HCT116 (cell line): ENCODE results near the gene IFT122. TPM values are rescaled to one million over a fixed set of nuclear protein-coding genes. Genes with fewer than 3 reads are reported as not detected.

ENCODE experiments used
- ATAC-seq: fragments of 200-7000 bp; cut with Tn5 transposase; 2 replicates; pipeline ENCODE4 v1.9.1; 2020; ENCODE audit warnings: mild to moderate bottlenecking, moderate library complexity
- BruUV-seq: library from RNA; stranded (reverse); fragments of 400-500 nt; replicated peaks from 2 replicates; lab custom pipeline; 2021; lab: Mats Ljungman, UMichigan
- CTCF ChIA-PET: fragments of 300-600 bp; sonication (Branson Sonifier 250); formaldehyde crosslinking; loops from one replicate; lab custom pipeline; 2021; ENCODE audit warnings: antibody characterized with exemption; lab: Charles Lee
- POLR2A ChIA-PET: fragments of 300-600, 350-600 bp; sonication (Branson Sonifier 250); formaldehyde crosslinking; loops from one replicate; lab custom pipeline; 2021; ENCODE audit warnings: antibody characterized with exemption; lab: Charles Lee
- RAD21 ChIA-PET, 2 experiments: fragments of 300-600 bp; sonication (Branson Sonifier 250); formaldehyde crosslinking; loops; one replicate each; lab custom pipeline; 2023; ENCODE audit warnings: low total read pairs in 2 of 2; ENCODE audit not compliant: uncharacterized antibody in 2 of 2, unreplicated experiment in 2 of 2, low non-redundant PET in 1 of 2; lab: Charles Lee
- DNase-seq: peaks from one replicate; pipeline ENCODE4 v3.0.0-alpha.2; 2010; ENCODE audit warnings: low read depth, low spot score
- H2AFZ ChIP-seq: fragments of 200-600 bp; shearing (Covaris generic), sonication (generic); 2 replicates; pipeline ENCODE4 v1.6.1; 2017; ENCODE audit warnings: low read depth, mixed run types, mixed read lengths, antibody characterized with exemption, low read length; ENCODE audit not compliant: poor library complexity, severe bottlenecking
- H3K27ac ChIP-seq: 2 replicates; pipeline ENCODE4 v1.5.1; 2012; ENCODE audit warnings: low read depth, low read length
- H3K27me3 ChIP-seq: fragments of 200-600 bp; sonication (generic); 2 replicates; pipeline ENCODE4 v1.6.1; 2016; ENCODE audit warnings: mixed run types, low read length, mixed read lengths; ENCODE audit not compliant: insufficient read depth
- H3K36me3 ChIP-seq, 2 experiments: fragments of 200-500 bp in 1 of 2; fragments of 200-600 bp in 1 of 2; sonication (Bioruptor generic) in 1 of 2; sonication (generic) in 1 of 2; 2 replicates each; pipeline versions ENCODE4 v1.5.1 to v1.6.1; 2014 to 2016; ENCODE audit warnings: low read length in 2 of 2, inconsistent platforms in 1 of 2, mixed read lengths in 1 of 2, mixed run types in 1 of 2; ENCODE audit not compliant: insufficient read depth in 2 of 2, control insufficient read depth in 1 of 2
- H3K4me1 ChIP-seq, 2 experiments: fragments of 200-600 bp in 1 of 2; sonication (generic) in 1 of 2; 2 replicates each; pipeline versions ENCODE4 v1.5.1 to v1.6.1; 2012 to 2017; ENCODE audit warnings: low read length in 2 of 2, inconsistent platforms in 1 of 2, mild to moderate bottlenecking in 1 of 2, mixed read lengths in 1 of 2, mixed run types in 1 of 2, moderate library complexity in 1 of 2; ENCODE audit not compliant: insufficient read depth in 2 of 2, control insufficient read depth in 1 of 2
- H3K4me2 ChIP-seq: fragments of 200-600 bp; sonication (generic); 2 replicates; pipeline ENCODE4 v1.6.1; 2017; ENCODE audit warnings: mixed run types, low read length, mixed read lengths
- H3K4me3 ChIP-seq, 2 experiments: fragments of 200-600 bp in 1 of 2; sonication (generic) in 1 of 2; replicated peaks in 1 of 2; 2 replicates each; pipeline ENCODE4 v1.5.1; 2011 to 2016; ENCODE audit warnings: low read length in 2 of 2, control low read depth in 1 of 2, low read depth in 1 of 2, mild to moderate bottlenecking in 1 of 2, mixed read lengths in 1 of 2, mixed run types in 1 of 2
- H3K79me2 ChIP-seq: fragments of 200-600 bp; sonication (generic); 2 replicates; pipeline ENCODE4 v1.6.1; 2017; ENCODE audit warnings: mild to moderate bottlenecking, mixed run types, low read length, moderate library complexity, mixed read lengths; ENCODE audit not compliant: insufficient read depth
- H3K9ac ChIP-seq: fragments of 200-600 bp; sonication (generic); 2 replicates; pipeline ENCODE4 v1.6.1; 2016; ENCODE audit warnings: low read length, mixed read lengths
- H3K9me2 ChIP-seq: fragments of 200-600 bp; sonication (generic), shearing (Covaris generic); 2 replicates; pipeline ENCODE4 v1.6.1; 2017; ENCODE audit warnings: mixed run types, mild to moderate bottlenecking, moderate library complexity; ENCODE audit not compliant: insufficient read depth
- H3K9me3 ChIP-seq, 2 experiments: fragments of 200-500 bp in 1 of 2; fragments of 200-600 bp in 1 of 2; sonication (Bioruptor generic) in 1 of 2; sonication (generic) in 1 of 2; 2 replicates each; pipeline ENCODE4 v1.6.1; 2014 to 2017; ENCODE audit warnings: low read length in 2 of 2, mixed read lengths in 2 of 2, inconsistent platforms in 1 of 2, low read depth in 1 of 2, mild to moderate bottlenecking in 1 of 2, mixed run types in 1 of 2, moderate library complexity in 1 of 2; ENCODE audit not compliant: control insufficient read depth in 1 of 2, insufficient read depth in 1 of 2
- H4K20me1 ChIP-seq: fragments of 200-600 bp; sonication (generic), shearing (Covaris generic); 2 replicates; pipeline ENCODE4 v1.6.1; 2017; ENCODE audit warnings: mixed run types, mild to moderate bottlenecking, moderate library complexity; ENCODE audit not compliant: insufficient read depth
- EGR1 ChIP-seq: IDR thresholded peaks from 2 replicates; pipeline ENCODE4 v1.6.1; 2012; ENCODE audit warnings: low read depth
- EZH2phosphoT487 ChIP-seq: fragments of 200-600 bp; IDR thresholded peaks from 2 replicates; pipeline ENCODE4 v1.6.1; 2018; ENCODE audit warnings: antibody characterized with exemption, borderline replicate concordance
- POLR2A ChIP-seq: IDR thresholded peaks from 2 replicates; pipeline ENCODE4 v1.7.0; 2011; ENCODE audit warnings: borderline replicate concordance; ENCODE audit not compliant: insufficient read depth, insufficient read length; ENCODE audit errors: extremely low read depth
- intact Hi-C: fragments of 100-400 bp; cut with micrococcal nuclease; formaldehyde crosslinking; loops from 2 replicates; pipeline ENCODE4 v1.10.0; 2022
- total RNA-seq: library from RNA; stranded (reverse); gene quantifications from one replicate; pipeline ENCODE4 v1.2.1, GENCODE V29; 2021; ENCODE audit not compliant: unreplicated experiment

The IFT122 gene
- total RNA-seq, 1 experiment from 2014 or later: 21.4 TPM

DNA sequence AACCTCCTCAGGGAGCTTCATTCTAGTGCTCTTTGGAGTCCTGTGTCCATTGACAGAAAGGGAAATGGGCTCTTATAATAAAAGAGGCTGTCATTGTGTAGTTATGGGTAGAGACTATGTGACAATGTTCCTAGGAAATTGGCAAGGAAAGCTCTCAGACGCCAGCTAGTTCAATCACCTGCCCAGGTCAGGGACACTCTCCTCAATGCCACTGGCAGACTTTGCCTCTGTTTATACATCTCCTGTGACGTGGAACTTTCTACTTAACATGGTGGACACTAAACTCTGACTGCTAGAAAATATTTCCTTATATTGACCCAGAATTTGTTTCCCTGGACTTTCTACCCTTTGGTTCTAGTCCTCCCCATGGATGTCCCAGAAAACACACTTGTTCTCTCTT, 14.4 kb upstream of the IFT122 start:
- Histone ChIP-seq H3K4me1 (peaks cover 0 to 17% of the 10 kb centered on the region in 2 experiments; a peak in 2 of 4 replicates), H4K20me1 (no peaks in the 10 kb centered on the region), H2AFZ (no peak overlapping the region), H3K36me3 (peaks cover 0 to 5% of the 10 kb centered on the region in 2 experiments; a peak in 2 of 4 replicates), H3K9ac (no peak overlapping the region), H3K4me2 (no peak overlapping the region), H3K9me3 (no peaks in the 10 kb centered on the region), H3K27me3 (no peaks in the 10 kb centered on the region), H3K79me2 (no peaks in the 10 kb centered on the region), H3K27ac (no peak overlapping the region), H3K9me2 (no peaks in the 10 kb centered on the region), H3K4me3 (no peak overlapping the region)
- ATAC-seq: no peak
- intact Hi-C loops: no loop called here
- TF ChIP-seq POLR2A: no peak
- ChIA-PET RAD21 (no interaction called here), CTCF (no interaction called here), POLR2A (no interaction called here)
- no TSS peak for BruUV-seq
- DNase-seq: no peak

DNA sequence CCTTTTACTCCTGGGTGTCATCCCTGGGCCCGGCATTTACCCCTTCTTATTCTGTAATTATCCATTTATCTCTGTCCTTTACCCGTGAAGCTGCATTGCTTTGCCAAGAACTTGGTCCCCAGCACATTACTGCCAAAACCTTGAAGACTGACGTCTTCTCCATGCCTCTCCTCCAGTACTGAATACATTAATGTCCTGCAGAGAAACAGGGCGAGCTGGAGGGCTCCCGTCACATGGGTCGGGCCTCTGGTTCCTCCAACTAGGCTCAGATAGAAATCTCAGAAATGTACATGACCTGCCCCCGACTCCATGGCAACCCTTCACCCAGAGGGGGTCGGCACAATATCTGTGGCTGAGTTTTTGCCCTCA, 12.0 kb upstream of the IFT122 start:
- no peaks in the 10 kb centered on the region for H3K27me3 ChIP-seq
- no peaks in the 10 kb centered on the region for H3K9me2 ChIP-seq
- TF ChIP-seq EZH2phosphoT487: no peak
- TF ChIP-seq EGR1: no peak
- BruUV-seq: no TSS peak
- intact Hi-C loops: no loop called here
- ATAC-seq (no peak), DNase-seq (no peak)
- no peaks in the 10 kb centered on the region for H3K79me2 ChIP-seq
- H3K27ac ChIP-seq: no peak overlapping the region
- H3K9ac ChIP-seq: no peak overlapping the region
- H3K4me2 ChIP-seq: no peak overlapping the region
- RAD21 ChIA-PET: no interaction called here
- CTCF ChIA-PET: no interaction called here
- peaks cover 17 to 27% of the 10 kb centered on the region in 2 experiments; a peak in 3 of 4 replicates for H3K36me3 ChIP-seq
- peaks cover 0 to 17% of the 10 kb centered on the region in 2 experiments; a peak in 2 of 4 replicates for H3K4me1 ChIP-seq
- no peaks in the 10 kb centered on the region for H3K9me3 ChIP-seq
- no peaks in the 10 kb centered on the region for H4K20me1 ChIP-seq
- no peak overlapping the region for H3K4me3 ChIP-seq
- POLR2A ChIA-PET: no interaction called here
- H2AFZ ChIP-seq: no peak overlapping the region
